HepG2 (cell line): ENCODE results near the gene RNF213. TPM values are rescaled to one million over a fixed set of nuclear protein-coding genes. Genes with fewer than 3 reads are reported as not detected.

Experiments
- ATAC-seq: fragments of 200-7000 bp; cut with Tn5 transposase; 3 replicates; pipeline ENCODE4 v1.9.1; 2020; ENCODE audit warnings: mild to moderate bottlenecking, moderate library complexity
- BruUV-seq: library from RNA; stranded (reverse); fragments of 400-500 nt; replicated peaks from 2 replicates; lab custom pipeline; 2021; lab: Mats Ljungman, UMichigan
- CTCF ChIA-PET: fragments of 300-600 bp; formaldehyde crosslinking; extraction: SDS; loops from one replicate; lab custom pipeline; 2021; ENCODE audit warnings: low total read pairs, inconsistent platforms, low intra/inter-chr PET ratio; lab: Yijun Ruan, JAX
- POLR2A ChIA-PET: fragments of 350-600 bp; sonication (Branson Sonifier 250); formaldehyde crosslinking; loops from one replicate; lab custom pipeline; 2020; ENCODE audit warnings: antibody characterized with exemption, inconsistent platforms; lab: Yijun Ruan, JAX
- DNase-seq: peaks from one replicate; pipeline ENCODE4 v3.0.0-alpha.2; 2015; ENCODE audit warnings: low spot score
- FAIRE-seq: peaks from 3 replicates; lab custom pipeline; 2011; peaks lifted over from hg19 to GRCh38; lab: Jason Lieb, UNC
- H2AFZ ChIP-seq: one replicate; pipeline ENCODE4 v1.6.1; 2011; ENCODE audit warnings: low read length, inconsistent platforms
- H3K27ac ChIP-seq: fragments of 300-600 bp; 3 replicates; pipeline ENCODE4 v1.8.0; 2011; ENCODE audit warnings: mixed run types, mild to moderate bottlenecking, mixed read lengths, low read length, inconsistent platforms; ENCODE audit not compliant: insufficient read depth; ENCODE audit errors: extremely low read length
- H3K27me3 ChIP-seq, 2 experiments: fragments of 200-600 bp in 1 of 2; 2 replicates in 1 of 2; 3 replicates in 1 of 2; pipeline versions ENCODE4 v1.6.0 to v1.8.0; 2011; ENCODE audit warnings: low read length in 2 of 2, mild to moderate bottlenecking in 2 of 2, moderate library complexity in 2 of 2, inconsistent platforms in 1 of 2; ENCODE audit not compliant: insufficient read depth in 2 of 2, control insufficient read depth in 1 of 2
- H3K36me3 ChIP-seq, 2 experiments: fragments of 200-600 bp in 1 of 2; replicated peaks in 1 of 2; 2 replicates in 1 of 2; 3 replicates in 1 of 2; pipeline versions ENCODE4 v1.5.1 to v1.8.0; 2011; ENCODE audit warnings: low read length in 2 of 2, inconsistent platforms in 1 of 2; ENCODE audit not compliant: insufficient read depth in 2 of 2, control insufficient read depth in 1 of 2
- H3K4me1 ChIP-seq: 2 replicates; pipeline ENCODE4 v1.5.1; 2012; ENCODE audit warnings: low read length, inconsistent platforms; ENCODE audit not compliant: insufficient read depth
- H3K4me2 ChIP-seq: 2 replicates; pipeline ENCODE4 v1.6.0; 2011; ENCODE audit warnings: low read depth, low read length, inconsistent platforms
- H3K4me3 ChIP-seq, 3 experiments: fragments of 200-600 bp in 1 of 3; sonication (generic), shearing (Covaris generic) in 1 of 3; replicated peaks in 1 of 3; 2 replicates each; pipeline ENCODE4 v1.5.1; 2011 to 2016; ENCODE audit warnings: low read length in 3 of 3, inconsistent platforms in 2 of 3, low read depth in 2 of 3, mild to moderate bottlenecking in 2 of 3, control low read depth in 1 of 3, mixed read lengths in 1 of 3; ENCODE audit not compliant: insufficient read depth in 1 of 3
- H3K79me2 ChIP-seq: one replicate; pipeline ENCODE4 v1.6.1; 2011; ENCODE audit warnings: low read length, inconsistent platforms; ENCODE audit not compliant: insufficient read depth
- H3K9ac ChIP-seq: 2 replicates; pipeline ENCODE4 v1.6.0; 2011; ENCODE audit warnings: mild to moderate bottlenecking, low read depth, low read length, inconsistent platforms; ENCODE audit not compliant: insufficient read depth
- H3K9me3 ChIP-seq: 2 replicates; pipeline ENCODE4 v1.5.1; 2012; ENCODE audit warnings: mild to moderate bottlenecking, low read length
- H4K20me1 ChIP-seq: 2 replicates; pipeline ENCODE4 v1.6.0; 2011; ENCODE audit warnings: inconsistent platforms, mild to moderate bottlenecking, low read length, moderate library complexity; ENCODE audit not compliant: insufficient read depth
- ATF7 ChIP-seq, 2 experiments: fragments of 450-650 bp in 1 of 2; sonication (generic) in 1 of 2; formaldehyde crosslinking in 1 of 2; IDR thresholded peaks; 2 replicates each; pipeline versions ENCODE4 v1.4.0 to v1.6.1; 2016 to 2020; ENCODE audit warnings: antibody characterized with exemption in 1 of 2, mild to moderate bottlenecking in 1 of 2, missing genetic modification reagents in 1 of 2
- HINFP ChIP-seq: sonication (generic); formaldehyde crosslinking; IDR thresholded peaks from 2 replicates; pipeline ENCODE4 v1.4.0; 2020; ENCODE audit warnings: low read depth, mild to moderate bottlenecking, missing genetic modification reagents
- HMG20A ChIP-seq: IDR thresholded peaks from 2 replicates; pipeline ENCODE4 v1.6.1; 2016; ENCODE audit warnings: borderline replicate concordance
- HNF4G ChIP-seq, 2 experiments: sonication (generic) in 1 of 2; formaldehyde crosslinking in 1 of 2; IDR thresholded peaks; 2 replicates each; pipeline versions ENCODE4 v1.4.0 to v1.6.1; 2011 to 2020; ENCODE audit warnings: borderline replicate concordance in 2 of 2, low read depth in 2 of 2, mild to moderate bottlenecking in 2 of 2, low read length in 1 of 2, missing genetic modification reagents in 1 of 2, moderate library complexity in 1 of 2
- NR0B2 ChIP-seq: sonication (generic); formaldehyde crosslinking; IDR thresholded peaks from 2 replicates; pipeline ENCODE4 v1.4.0; 2020; ENCODE audit warnings: mild to moderate bottlenecking, missing genetic modification reagents
- PPARG ChIP-seq: conservative IDR thresholded peaks from 2 replicates; pipeline ENCODE4 v1.6.1; 2016; ENCODE audit warnings: missing biosample characterization, missing genetic modification reagents
- SP4 ChIP-seq: sonication (generic); formaldehyde crosslinking; IDR thresholded peaks from 2 replicates; pipeline ENCODE4 v1.8.1; 2023; ENCODE audit warnings: mild to moderate bottlenecking, missing genetic modification reagents
- ZNF652 ChIP-seq: IDR thresholded peaks from 2 replicates; pipeline ENCODE4 v1.6.1; 2016; ENCODE audit warnings: low read depth, borderline replicate concordance
- ZNF703 ChIP-seq: sonication (generic); formaldehyde crosslinking; IDR thresholded peaks from 2 replicates; pipeline ENCODE4 v1.5.1; 2020; ENCODE audit warnings: missing genetic modification reagents, mild to moderate bottlenecking, moderate library complexity, borderline replicate concordance
- ZNF780A ChIP-seq: sonication (generic); formaldehyde crosslinking; IDR thresholded peaks from 2 replicates; pipeline ENCODE4 v1.8.0; 2022; ENCODE audit warnings: mild to moderate bottlenecking, missing genetic modification reagents, moderate library complexity
- ZNF891 ChIP-seq: sonication (generic); formaldehyde crosslinking; IDR thresholded peaks from 2 replicates; pipeline ENCODE4 v1.5.0; 2020; ENCODE audit warnings: mild to moderate bottlenecking, missing genetic modification reagents
- WGBS: methylation state at CpG from one replicate; pipeline ENCODE4 v1.1.6; 2017; ENCODE audit warnings: low lambda C conversion rate; 5-methylcytosine and 5-hydroxymethylcytosine counted together
- in situ Hi-C: cut with HindIII; loops from 2 replicates; pipeline ENCODE4 v1.10.0; 2017; ENCODE audit warnings: low pct_unique_long_range_greater_than_20kb; ENCODE audit not compliant: extremely low pct_ligation_motif_present
- intact Hi-C: fragments of 100-400 bp; cut with micrococcal nuclease; formaldehyde crosslinking; loops from one replicate; pipeline ENCODE4 v1.10.0; 2022; ENCODE audit not compliant: unreplicated experiment
- polyA plus RNA-seq, 8 experiments: library from polyadenylated mRNA; depleted of rRNA in 3 of 8; stranded (reverse) in 7 of 8; unstranded in 1 of 8; fragments of >200 nt; fragmentation: Illumina TruSeq in 4 of 8; extraction: Trizol in 4 of 8; gene quantifications; 2 replicates each; pipeline versions ENCODE4 v1.2.1 to v1.2.3, GENCODE V29; 2011 to 2016; ENCODE audit warnings: low read depth in 4 of 8, missing spikeins in 1 of 8, mixed read lengths in 1 of 8; ENCODE audit not compliant: insufficient read depth in 1 of 8
- total RNA-seq, 5 experiments: library from RNA; depleted of rRNA; stranded (reverse); fragments of >200 nt; fragmentation: Illumina TruSeq; extraction: Trizol; gene quantifications; 2 replicates each; pipeline ENCODE4 v1.2.3, GENCODE V29; 2016; ENCODE audit warnings: low read depth in 1 of 5
- TF ChIP-seq, protein P1 (sequence below): IDR thresholded peaks from 2 replicates; pipeline ENCODE4 v1.6.1; 2016; ENCODE audit warnings: low read depth
- TF ChIP-seq, protein P2 (sequence below): IDR thresholded peaks from 2 replicates; pipeline ENCODE4 v1.6.1; 2016; ENCODE audit warnings: missing genetic modification reagents, missing compliant biosample characterization
- TF ChIP-seq, protein P3 (sequence below): sonication (generic); formaldehyde crosslinking; IDR thresholded peaks from 2 replicates; pipeline ENCODE4 v1.8.0; 2022; ENCODE audit warnings: mild to moderate bottlenecking, missing genetic modification reagents, borderline replicate concordance
- TF ChIP-seq, protein P4 (sequence below): sonication (generic); formaldehyde crosslinking; IDR thresholded peaks from 2 replicates; pipeline ENCODE4 v1.5.0; 2020; ENCODE audit warnings: missing genetic modification reagents

The RNF213 gene
- total and polyA plus RNA-seq, 2 of the 13 experiments (the other 11 are each of a cell fraction or from before 2014, with no cell fraction given) = 38.6 to 38.7 TPM

- TF ChIP-seq, protein P1, sequence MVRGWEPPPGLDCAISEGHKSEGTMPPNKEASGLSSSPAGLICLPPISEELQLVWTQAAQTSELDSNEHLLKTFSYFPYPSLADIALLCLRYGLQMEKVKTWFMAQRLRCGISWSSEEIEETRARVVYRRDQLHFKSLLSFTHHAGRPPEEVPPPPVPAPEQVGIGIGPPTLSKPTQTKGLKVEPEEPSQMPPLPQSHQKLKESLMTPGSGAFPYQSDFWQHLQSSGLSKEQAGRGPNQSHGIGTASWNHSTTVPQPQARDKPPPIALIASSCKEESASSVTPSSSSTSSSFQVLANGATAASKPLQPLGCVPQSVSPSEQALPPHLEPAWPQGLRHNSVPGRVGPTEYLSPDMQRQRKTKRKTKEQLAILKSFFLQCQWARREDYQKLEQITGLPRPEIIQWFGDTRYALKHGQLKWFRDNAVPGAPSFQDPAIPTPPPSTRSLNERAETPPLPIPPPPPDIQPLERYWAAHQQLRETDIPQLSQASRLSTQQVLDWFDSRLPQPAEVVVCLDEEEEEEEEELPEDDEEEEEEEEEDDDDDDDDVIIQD (CRISPR knock-in tag) = no peak
- TF ChIP-seq ZNF780A (CRISPR knock-in tag) = no peak
- TF ChIP-seq ZNF652 (CRISPR knock-in tag) = no peak
Measured at GRCh38 chr17:80227666-80228065, 33.0 kb upstream of the RNF213 start (continued).

DNA sequence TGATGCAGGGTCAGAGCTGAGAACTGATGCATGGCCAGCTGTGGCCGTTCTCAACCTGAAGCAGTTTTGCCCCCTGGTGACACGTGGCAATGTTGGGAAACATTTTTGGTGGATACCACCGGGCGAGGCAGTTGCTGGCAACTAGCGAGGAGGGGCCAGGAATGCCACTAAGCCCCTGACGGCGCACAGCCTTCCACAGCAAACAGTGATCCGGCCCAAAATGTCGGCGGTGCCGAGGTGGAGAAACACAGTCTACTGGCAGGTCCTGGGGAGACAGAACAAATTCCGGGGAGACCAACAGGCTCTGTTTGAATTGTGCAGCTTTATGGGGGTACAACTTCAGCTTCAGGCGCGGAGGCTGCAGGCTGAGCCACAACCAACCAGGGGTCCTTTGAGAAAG, 32.2 kb upstream of the RNF213 start:
- Histone ChIP-seq H4K20me1 (no peaks in the 10 kb centered on the region), H3K27ac (no peak overlapping the region), H3K4me2 (no peak overlapping the region), H3K36me3 (peaks cover 2 to 5% of the 10 kb centered on the region in 2 experiments; a peak in 2 of 5 replicates), H3K9me3 (peaks cover 9% of the 10 kb centered on the region; the same call in 1 of the 2 replicates), H3K9ac (no peak overlapping the region), H2AFZ (no peak overlapping the region), H3K79me2 (no peaks in the 10 kb centered on the region), H3K27me3 (no peaks in the 10 kb centered on the region), H3K4me1 (no peaks in the 10 kb centered on the region), H3K4me3 (no peak overlapping the region)
- in situ Hi-C loops (no loop called here), intact Hi-C loops (no loop called here)
- 91% methylated on average over 14 of the region's 14 CpGs for WGBS
- ATAC-seq (no peak), DNase-seq (no peak), FAIRE-seq (no peak)
- no TSS peak for BruUV-seq
- ChIA-PET POLR2A (interaction anchor here (1.6 kb wide), 1 partner anchor 8 kb away, joined by 4 read pairs; the partner anchor contains the start of genes SGSH and SLC26A11), CTCF (no interaction called here)
- TF ChIP-seq SP4 (CRISPR knock-in tag) (no peak), ZNF703 (no peak), ZNF891 (CRISPR knock-in tag) (no peak), PPARG (CRISPR knock-in tag) (no peak), HNF4G (IDR thresholded peaks at IDR 0.05; ENCODE audit: borderline replicate concordance, low read depth, low read length) (no peak), HNF4G (CRISPR knock-in tag; IDR thresholded peaks at IDR 0.05; ENCODE audit: borderline replicate concordance, low read depth) (no peak), HINFP (CRISPR knock-in tag) (no peak), HMG20A (CRISPR knock-in tag) (no peak), NR0B2 (no peak), ATF7 (IDR thresholded peaks at IDR 0.05) (no peak), ATF7 (CRISPR knock-in tag; IDR thresholded peaks at IDR 0.05) (no peak)
- TF ChIP-seq, protein P2, sequence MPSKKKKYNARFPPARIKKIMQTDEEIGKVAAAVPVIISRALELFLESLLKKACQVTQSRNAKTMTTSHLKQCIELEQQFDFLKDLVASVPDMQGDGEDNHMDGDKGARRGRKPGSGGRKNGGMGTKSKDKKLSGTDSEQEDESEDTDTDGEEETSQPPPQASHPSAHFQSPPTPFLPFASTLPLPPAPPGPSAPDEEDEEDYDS = no peak
- TF ChIP-seq, protein P3, sequence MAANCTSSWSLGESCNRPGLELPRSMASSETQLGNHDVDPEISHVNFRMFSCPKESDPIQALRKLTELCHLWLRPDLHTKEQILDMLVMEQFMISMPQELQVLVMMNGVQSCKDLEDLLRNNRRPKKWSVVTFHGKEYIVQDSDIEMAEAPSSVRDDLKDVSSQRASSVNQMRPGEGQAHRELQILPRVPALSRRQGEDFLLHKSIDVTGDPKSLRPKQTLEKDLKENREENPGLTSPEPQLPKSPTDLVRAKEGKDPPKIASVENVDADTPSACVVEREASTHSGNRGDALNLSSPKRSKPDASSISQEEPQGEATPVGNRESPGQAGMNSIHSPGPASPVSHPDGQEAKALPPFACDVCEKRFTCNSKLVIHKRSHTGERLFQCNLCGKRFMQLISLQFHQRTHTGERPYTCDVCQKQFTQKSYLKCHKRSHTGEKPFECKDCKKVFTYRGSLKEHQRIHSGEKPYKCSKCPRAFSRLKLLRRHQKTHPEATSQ (CRISPR knock-in tag) = no peak
- TF ChIP-seq, protein P4, sequence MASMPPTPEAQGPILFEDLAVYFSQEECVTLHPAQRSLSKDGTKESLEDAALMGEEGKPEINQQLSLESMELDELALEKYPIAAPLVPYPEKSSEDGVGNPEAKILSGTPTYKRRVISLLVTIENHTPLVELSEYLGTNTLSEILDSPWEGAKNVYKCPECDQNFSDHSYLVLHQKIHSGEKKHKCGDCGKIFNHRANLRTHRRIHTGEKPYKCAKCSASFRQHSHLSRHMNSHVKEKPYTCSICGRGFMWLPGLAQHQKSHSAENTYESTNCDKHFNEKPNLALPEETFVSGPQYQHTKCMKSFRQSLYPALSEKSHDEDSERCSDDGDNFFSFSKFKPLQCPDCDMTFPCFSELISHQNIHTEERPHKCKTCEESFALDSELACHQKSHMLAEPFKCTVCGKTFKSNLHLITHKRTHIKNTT (CRISPR knock-in tag) = no peak
